ENCODE measurements around the gene DMTF1. TPM values are rescaled to one million over a fixed set of nuclear protein-coding genes. Genes with fewer than 3 reads are reported as not detected.
A peak's percentile ranks its signal among the peaks of the same experiment; 100 is the strongest.

Gene DMTF1
- total RNA-seq, 1 donor from 2014 or later, result 149 TPM

- H3K27ac Mint-ChIP-seq, result peak overlapping the region; percentile 59
- H3K9me3 Mint-ChIP-seq, result no peaks in the 10 kb centered on the region
- no peaks in the 10 kb centered on the region for H3K36me3 Mint-ChIP-seq
- no peak for TF ChIP-seq CTCF (IDR thresholded peaks at IDR 0.05; ENCODE audit: unreplicated experiment)
- no peak for DNase-seq (ENCODE audit: low spot score in 2 of 2, unreplicated experiment in 2 of 2)
- H3K4me1 Mint-ChIP-seq, result peaks cover 49% of the 10 kb centered on the region
- H3K4me3 Mint-ChIP-seq, result peak overlapping the region; percentile 98
- H3K27me3 Mint-ChIP-seq (ENCODE audit: low read depth), result no peaks in the 10 kb centered on the region
Measured at GRCh38 chr7:87154569-87154968, 2.3 kb downstream of the DMTF1 start.

- peaks cover 4% of the 10 kb centered on the region for H3K36me3 Mint-ChIP-seq
- peaks cover 49% of the 10 kb centered on the region for H3K4me1 Mint-ChIP-seq
- H3K9me3 Mint-ChIP-seq, result no peaks in the 10 kb centered on the region
- DNase-seq (ENCODE audit: low spot score in 2 of 2, unreplicated experiment in 2 of 2), result no peak
- peak overlapping the region; percentile 6 for H3K27ac Mint-ChIP-seq
- TF ChIP-seq CTCF (IDR thresholded peaks at IDR 0.05; ENCODE audit: unreplicated experiment), result no peak
- H3K27me3 Mint-ChIP-seq (ENCODE audit: low read depth), result no peaks in the 10 kb centered on the region
- H3K4me3 Mint-ChIP-seq, result peak overlapping the region; percentile 16
Measured at GRCh38 chr7:87155788-87156187, 3.5 kb downstream of the DMTF1 start.

- no peaks in the 10 kb centered on the region for H3K9me3 Mint-ChIP-seq
- no peak overlapping the region for H3K27ac Mint-ChIP-seq
- no peak for TF ChIP-seq CTCF (IDR thresholded peaks at IDR 0.05; ENCODE audit: unreplicated experiment)
- no peaks in the 10 kb centered on the region for H3K27me3 Mint-ChIP-seq (ENCODE audit: low read depth)
- no peak overlapping the region for H3K4me3 Mint-ChIP-seq
- H3K36me3 Mint-ChIP-seq, result peaks cover 4% of the 10 kb centered on the region
- peaks cover 41% of the 10 kb centered on the region for H3K4me1 Mint-ChIP-seq
- no peak for DNase-seq (ENCODE audit: low spot score in 2 of 2, unreplicated experiment in 2 of 2)
Measured at GRCh38 chr7:87156709-87157108, 4.5 kb downstream of the DMTF1 start.

- no peaks in the 10 kb centered on the region for H3K27me3 Mint-ChIP-seq (ENCODE audit: low read depth)
- no peak overlapping the region for H3K27ac Mint-ChIP-seq
- DNase-seq (ENCODE audit: low spot score in 2 of 2, unreplicated experiment in 2 of 2), result no peak
- H3K4me1 Mint-ChIP-seq, result peaks cover 26% of the 10 kb centered on the region
- TF ChIP-seq CTCF (IDR thresholded peaks at IDR 0.05; ENCODE audit: unreplicated experiment), result no peak
- no peaks in the 10 kb centered on the region for H3K9me3 Mint-ChIP-seq
- no peak overlapping the region for H3K4me3 Mint-ChIP-seq
- peaks cover 9% of the 10 kb centered on the region for H3K36me3 Mint-ChIP-seq
Measured at GRCh38 chr7:87159538-87159937, 7.3 kb downstream of the DMTF1 start.

GRCh38 chr7:87164433-87164832 lies 12.2 kb downstream of the DMTF1 start:
- H3K9me3 Mint-ChIP-seq, result no peaks in the 10 kb centered on the region
- no peaks in the 10 kb centered on the region for H3K4me1 Mint-ChIP-seq
- no peak overlapping the region for H3K4me3 Mint-ChIP-seq
- TF ChIP-seq CTCF (IDR thresholded peaks at IDR 0.05; ENCODE audit: unreplicated experiment), result no peak
- no peak for DNase-seq (ENCODE audit: low spot score in 2 of 2, unreplicated experiment in 2 of 2)
- H3K27me3 Mint-ChIP-seq (ENCODE audit: low read depth), result no peaks in the 10 kb centered on the region
- H3K36me3 Mint-ChIP-seq, result peaks cover 39% of the 10 kb centered on the region
- H3K27ac Mint-ChIP-seq, result no peak overlapping the region

GRCh38 chr7:87170828-87171227 lies 18.6 kb downstream of the DMTF1 start:
- H3K27me3 Mint-ChIP-seq (ENCODE audit: low read depth), result no peaks in the 10 kb centered on the region
- TF ChIP-seq CTCF (IDR thresholded peaks at IDR 0.05; ENCODE audit: unreplicated experiment), result no peak
- H3K9me3 Mint-ChIP-seq, result no peaks in the 10 kb centered on the region
- no peak overlapping the region for H3K27ac Mint-ChIP-seq
- DNase-seq (ENCODE audit: low spot score in 2 of 2, unreplicated experiment in 2 of 2), result no peak
- no peaks in the 10 kb centered on the region for H3K4me1 Mint-ChIP-seq
- H3K4me3 Mint-ChIP-seq, result no peak overlapping the region
- H3K36me3 Mint-ChIP-seq, result peaks cover 54% of the 10 kb centered on the region
